K562 (cell line): ENCODE data around the gene TTYH2. TPM values are rescaled to one million over a fixed set of nuclear protein-coding genes. Genes with fewer than 3 reads are reported as not detected.

ENCODE experiments used
- ATAC-seq: fragments of 200-7000 bp; cut with Tn5 transposase; 3 replicates; pipeline ENCODE4 v1.9.1; 2020; ENCODE audit warnings: moderate library complexity
- BruUV-seq: library from RNA; stranded (reverse); fragments of 400-500 nt; replicated peaks from 2 replicates; lab custom pipeline; 2021; lab: Mats Ljungman, UMichigan
- CTCF ChIA-PET: fragments of 300-600 bp; formaldehyde crosslinking; extraction: SDS; loops from one replicate; lab custom pipeline; 2021; ENCODE audit warnings: low intra/inter-chr PET ratio; lab: Yijun Ruan, JAX
- POLR2A ChIA-PET: fragments of 300-600, 350-650 bp; sonication (Branson Sonifier 250); formaldehyde crosslinking; extraction: SDS; loops from one replicate; lab custom pipeline; 2021; ENCODE audit warnings: antibody characterized with exemption, inconsistent platforms; lab: Yijun Ruan, JAX
- DNase-seq, 4 experiments: peaks; one replicate each; pipeline versions ENCODE4 v3.0.0 to v3.0.0-alpha.2; 2011 to 2018; ENCODE audit warnings: low spot score in 3 of 4, mixed read lengths in 3 of 4; ENCODE audit errors: extremely low read depth in 1 of 4
- FAIRE-seq: peaks from 2 replicates; lab custom pipeline; 2011; peaks lifted over from hg19 to GRCh38; lab: Jason Lieb, UNC
- H2AFZ ChIP-seq: 2 replicates; pipeline ENCODE4 v1.6.0; 2011; ENCODE audit warnings: low read depth, low read length, control low read depth, inconsistent platforms
- H3K27ac ChIP-seq: fragments of 200-600 bp; 3 replicates; pipeline ENCODE4 v1.8.0; 2011; ENCODE audit warnings: low read depth, mild to moderate bottlenecking, control low read depth, inconsistent platforms, low read length, moderate library complexity, mixed read lengths; ENCODE audit errors: extremely low read depth
- H3K27me3 ChIP-seq, 2 experiments: fragments of 300-600 bp in 1 of 2; 2 replicates in 1 of 2; 3 replicates in 1 of 2; pipeline versions ENCODE4 v1.6.0 to v1.8.0; 2011; ENCODE audit warnings: inconsistent platforms in 2 of 2, low read length in 2 of 2, mild to moderate bottlenecking in 1 of 2, mixed read lengths in 1 of 2, moderate library complexity in 1 of 2; ENCODE audit not compliant: control insufficient read depth in 2 of 2, insufficient read depth in 2 of 2
- H3K36me3 ChIP-seq: fragments of 300-600 bp; 3 replicates; pipeline ENCODE4 v1.8.0; 2011; ENCODE audit warnings: mild to moderate bottlenecking, low read length, inconsistent platforms; ENCODE audit not compliant: control insufficient read depth, insufficient read depth
- H3K4me1 ChIP-seq, 2 experiments: fragments of 200-600 bp in 1 of 2; replicated peaks in 1 of 2; 2 replicates in 1 of 2; 3 replicates in 1 of 2; pipeline versions ENCODE4 v1.5.1 to v1.8.0; 2011; ENCODE audit warnings: inconsistent platforms in 2 of 2, low read length in 2 of 2, mild to moderate bottlenecking in 1 of 2, mixed read lengths in 1 of 2, moderate library complexity in 1 of 2; ENCODE audit not compliant: control insufficient read depth in 2 of 2, insufficient read depth in 2 of 2
- H3K4me2 ChIP-seq: 2 replicates; pipeline ENCODE4 v1.6.1; 2011; ENCODE audit warnings: low read length, control low read depth, inconsistent platforms, mixed read lengths; ENCODE audit not compliant: insufficient read depth
- H3K4me3 ChIP-seq: fragments of 200-600 bp; sonication (generic), shearing (Covaris generic); 2 replicates; pipeline ENCODE4 v1.5.1; 2016; ENCODE audit warnings: control low read depth, inconsistent platforms
- H3K79me2 ChIP-seq: fragments of 200-600 bp; 3 replicates; pipeline ENCODE4 v1.8.0; 2011; ENCODE audit warnings: low read length, inconsistent platforms; ENCODE audit not compliant: control insufficient read depth, insufficient read depth
- H3K9ac ChIP-seq, 2 experiments: 2 replicates each; pipeline versions ENCODE4 v1.6.0 to v1.6.1; 2011; ENCODE audit warnings: low read depth in 2 of 2, low read length in 2 of 2, control low read depth in 1 of 2, inconsistent platforms in 1 of 2, mild to moderate bottlenecking in 1 of 2, mixed read lengths in 1 of 2; ENCODE audit not compliant: insufficient read depth in 1 of 2
- H3K9me1 ChIP-seq: one replicate; pipeline ENCODE4 v1.6.0; 2011; ENCODE audit warnings: inconsistent platforms, mild to moderate bottlenecking, low read length, moderate library complexity; ENCODE audit not compliant: control insufficient read depth, insufficient read depth
- H3K9me3 ChIP-seq: replicated peaks from 2 replicates; pipeline ENCODE4 v1.5.1; 2011; ENCODE audit warnings: low read depth, low read length, inconsistent platforms; ENCODE audit not compliant: control insufficient read depth, insufficient read depth
- H4K20me1 ChIP-seq: replicated peaks from 2 replicates; pipeline ENCODE4 v1.6.1; 2011; ENCODE audit warnings: low read length, inconsistent platforms, mixed read lengths; ENCODE audit not compliant: control insufficient read depth, insufficient read depth
- BMI1 ChIP-seq: fragments of 150-350 bp; IDR thresholded peaks from 2 replicates; pipeline ENCODE4 v1.6.1; 2014; ENCODE audit warnings: low read length
- CREB1 ChIP-seq, 2 experiments: sonication (generic) in 1 of 2; formaldehyde crosslinking in 1 of 2; IDR thresholded peaks; 2 replicates each; pipeline versions ENCODE4 v1.6.1 to v1.8.0; 2012 to 2022; ENCODE audit warnings: inconsistent platforms in 1 of 2, mild to moderate bottlenecking in 1 of 2, missing genetic modification reagents in 1 of 2, moderate library complexity in 1 of 2
- CSDE1 ChIP-seq, 2 experiments: fragments of 450-650 bp; IDR thresholded peaks; 2 replicates each; pipeline ENCODE4 v1.6.1; 2016; ENCODE audit warnings: mild to moderate bottlenecking in 1 of 2
- E2F4 ChIP-seq: sonication (generic); formaldehyde crosslinking; IDR thresholded peaks from 2 replicates; pipeline ENCODE4 v1.8.0; 2022; ENCODE audit warnings: mild to moderate bottlenecking, low read depth, missing genetic modification reagents
- E2F5 ChIP-seq: sonication (generic); formaldehyde crosslinking; IDR thresholded peaks from 2 replicates; pipeline ENCODE4 v1.8.0; 2022; ENCODE audit warnings: mild to moderate bottlenecking, missing genetic modification reagents
- HINFP ChIP-seq: fragments of 450-650 bp; conservative IDR thresholded peaks from 2 replicates; pipeline ENCODE4 v1.6.1; 2016; ENCODE audit warnings: missing genetic modification characterization, low read depth, mild to moderate bottlenecking, control low read depth, missing compliant biosample characterization
- PHF8 ChIP-seq: fragments of 200-600 bp; sonication (generic); IDR thresholded peaks from 2 replicates; pipeline ENCODE4 v1.6.1; 2012; ENCODE audit warnings: mixed run types, mild to moderate bottlenecking, inconsistent platforms, low read length, moderate library complexity, borderline replicate concordance
- SMAD3 ChIP-seq: fragments of 450-650 bp; formaldehyde crosslinking; conservative IDR thresholded peaks from 2 replicates; pipeline ENCODE4 v1.4.0; 2020; ENCODE audit warnings: mild to moderate bottlenecking
- TEAD4 ChIP-seq, 2 experiments: sonication (generic) in 1 of 2; formaldehyde crosslinking in 1 of 2; IDR thresholded peaks; 2 replicates each; pipeline versions ENCODE4 v1.6.1 to v1.8.0; 2012 to 2022; ENCODE audit warnings: borderline replicate concordance in 1 of 2, inconsistent platforms in 1 of 2, low read length in 1 of 2, mild to moderate bottlenecking in 1 of 2, missing genetic modification reagents in 1 of 2
- WGBS: fragments of 100-300 bp; shearing (Covaris generic); methylation state at CpG from one replicate; pipeline ENCODE4 v1.1.6; 2016; ENCODE audit warnings: low coverage, mixed read lengths; ENCODE audit not compliant: insufficient coverage; ENCODE audit errors: missing lambda C conversion rate; 5-methylcytosine and 5-hydroxymethylcytosine counted together
- in situ Hi-C: fragments of 300-500 bp; cut with MboI; formaldehyde crosslinking; loops from 4 replicates; pipeline ENCODE4 v1.15.0; 2018; ENCODE audit warnings: inconsistent platforms, mixed read lengths
- intact Hi-C: fragments of 100-400 bp; cut with micrococcal nuclease; formaldehyde crosslinking; loops from 2 replicates; pipeline ENCODE4 v1.14.2; 2022
- polyA plus RNA-seq, 8 experiments: library from polyadenylated mRNA; depleted of rRNA in 4 of 8; stranded (reverse) in 5 of 8; unstranded in 3 of 8; fragments of >200 nt; fragmentation: Nextera tagmentation in 2 of 8; fragmentation: Illumina TruSeq in 1 of 8; extraction: Ambion mirVana in 2 of 8; extraction: Trizol in 1 of 8; gene quantifications; 2 replicates each; pipeline versions ENCODE4 v1.2.1 to v1.2.3, GENCODE V29; 2011 to 2014; ENCODE audit warnings: inconsistent platforms in 1 of 8, missing spikeins in 1 of 8
- total RNA-seq, 7 experiments: library from RNA; depleted of rRNA in 6 of 7; stranded (reverse); fragments of >200 nt in 6 of 7; fragmentation: Illumina TruSeq in 2 of 7; extraction: Trizol in 2 of 7; gene quantifications; 2 replicates each; pipeline versions ENCODE4 v1.2.1 to v1.2.3, GENCODE V29; 2011 to 2021; ENCODE audit warnings: low replicate concordance in 1 of 7
- TF ChIP-seq, protein P1 (sequence below): sonication (generic); formaldehyde crosslinking; IDR thresholded peaks from 2 replicates; pipeline ENCODE4 v1.8.1; 2022; ENCODE audit warnings: missing genetic modification reagents
- TF ChIP-seq, protein P2 (sequence below): fragments of 450-650 bp; IDR thresholded peaks from 2 replicates; pipeline ENCODE4 v1.6.1; 2016
- TF ChIP-seq, protein P3 (sequence below): sonication (generic); formaldehyde crosslinking; IDR thresholded peaks from 2 replicates; pipeline ENCODE4 v1.8.1; 2023; ENCODE audit warnings: mild to moderate bottlenecking, missing genetic modification reagents, moderate library complexity

TTYH2 gene
- total and polyA plus RNA-seq, 9 of the 15 experiments (the other 6 are each of a cell fraction or from before 2014, with no cell fraction given), result 0.03 to 2.0 (median 0.91) TPM

- Histone ChIP-seq H3K27ac (no peak overlapping the region), H3K9me1 (no peaks in the 10 kb centered on the region), H3K36me3 (no peaks in the 10 kb centered on the region), H3K4me1 (peaks cover 2 to 10% of the 10 kb centered on the region in 2 experiments; a peak in 3 of 5 replicates), H3K4me2 (no peak overlapping the region), H3K9ac (no peak overlapping the region), H2AFZ (no peak overlapping the region), H3K4me3 (no peak overlapping the region), H3K9me3 (no peaks in the 10 kb centered on the region; the same call in 1 of the 2 replicates), H4K20me1 (peaks cover 4% of the 10 kb centered on the region; the same call in 1 of the 2 replicates), H3K27me3 (peaks cover 31 to 82% of the 10 kb centered on the region in 2 experiments), H3K79me2 (no peaks in the 10 kb centered on the region)
- FAIRE-seq, result no peak
- intact Hi-C loops (no loop called here), in situ Hi-C loops (no loop called here)
- DNase-seq, result peak in 1 of 4 experiments; percentile 20
- CTCF ChIA-PET, result no interaction called here
- whole genome bisulfite sequencing, result 23% methylated on average over 3 of the region's 3 CpGs
- POLR2A ChIA-PET, result interaction anchor here (0.9 to 1.8 kb wide), 5 partner anchors 10 to 51 kb away, joined by 3 to 6 read pairs (median 3); no protein-coding TSS in a partner anchor
- peak; percentile 56 for ATAC-seq
- BruUV-seq, result no TSS peak
- TF ChIP-seq E2F5 (CRISPR knock-in tag) (no peak), TEAD4 (IDR thresholded peaks at IDR 0.05; ENCODE audit: low read length) (no peak), TEAD4 (CRISPR knock-in tag; IDR thresholded peaks at IDR 0.05; ENCODE audit: borderline replicate concordance) (no peak), HINFP (tag) (no peak), BMI1 (0 out of 2 replicates have a peak, but pooled peaks have one; percentile 22), CREB1 (IDR thresholded peaks at IDR 0.05) (no peak), CREB1 (CRISPR knock-in tag; IDR thresholded peaks at IDR 0.05) (no peak), CSDE1 (IDR thresholded peaks at IDR 0.05) (peak in 1 of 2 experiments; percentile 36; a peak in 1 of 4 replicates), SMAD3 (CRISPR knock-in tag) (no peak), E2F4 (no peak), PHF8 (no peak)
- TF ChIP-seq, protein P1, sequence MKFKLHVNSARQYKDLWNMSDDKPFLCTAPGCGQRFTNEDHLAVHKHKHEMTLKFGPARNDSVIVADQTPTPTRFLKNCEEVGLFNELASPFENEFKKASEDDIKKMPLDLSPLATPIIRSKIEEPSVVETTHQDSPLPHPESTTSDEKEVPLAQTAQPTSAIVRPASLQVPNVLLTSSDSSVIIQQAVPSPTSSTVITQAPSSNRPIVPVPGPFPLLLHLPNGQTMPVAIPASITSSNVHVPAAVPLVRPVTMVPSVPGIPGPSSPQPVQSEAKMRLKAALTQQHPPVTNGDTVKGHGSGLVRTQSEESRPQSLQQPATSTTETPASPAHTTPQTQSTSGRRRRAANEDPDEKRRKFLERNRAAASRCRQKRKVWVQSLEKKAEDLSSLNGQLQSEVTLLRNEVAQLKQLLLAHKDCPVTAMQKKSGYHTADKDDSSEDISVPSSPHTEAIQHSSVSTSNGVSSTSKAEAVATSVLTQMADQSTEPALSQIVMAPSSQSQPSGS (CRISPR knock-in tag), result no peak
- TF ChIP-seq, protein P2, sequence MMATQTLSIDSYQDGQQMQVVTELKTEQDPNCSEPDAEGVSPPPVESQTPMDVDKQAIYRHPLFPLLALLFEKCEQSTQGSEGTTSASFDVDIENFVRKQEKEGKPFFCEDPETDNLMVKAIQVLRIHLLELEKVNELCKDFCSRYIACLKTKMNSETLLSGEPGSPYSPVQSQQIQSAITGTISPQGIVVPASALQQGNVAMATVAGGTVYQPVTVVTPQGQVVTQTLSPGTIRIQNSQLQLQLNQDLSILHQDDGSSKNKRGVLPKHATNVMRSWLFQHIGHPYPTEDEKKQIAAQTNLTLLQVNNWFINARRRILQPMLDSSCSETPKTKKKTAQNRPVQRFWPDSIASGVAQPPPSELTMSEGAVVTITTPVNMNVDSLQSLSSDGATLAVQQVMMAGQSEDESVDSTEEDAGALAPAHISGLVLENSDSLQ, result peak; percentile 92
- TF ChIP-seq, protein P3, sequence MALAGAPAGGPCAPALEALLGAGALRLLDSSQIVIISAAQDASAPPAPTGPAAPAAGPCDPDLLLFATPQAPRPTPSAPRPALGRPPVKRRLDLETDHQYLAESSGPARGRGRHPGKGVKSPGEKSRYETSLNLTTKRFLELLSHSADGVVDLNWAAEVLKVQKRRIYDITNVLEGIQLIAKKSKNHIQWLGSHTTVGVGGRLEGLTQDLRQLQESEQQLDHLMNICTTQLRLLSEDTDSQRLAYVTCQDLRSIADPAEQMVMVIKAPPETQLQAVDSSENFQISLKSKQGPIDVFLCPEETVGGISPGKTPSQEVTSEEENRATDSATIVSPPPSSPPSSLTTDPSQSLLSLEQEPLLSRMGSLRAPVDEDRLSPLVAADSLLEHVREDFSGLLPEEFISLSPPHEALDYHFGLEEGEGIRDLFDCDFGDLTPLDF, result no peak
Observed at GRCh38 chr17:74271281-74271680, 57.9 kb downstream of the TTYH2 start.
